ENCODE results near the gene BCKDK.

Gene BCKDK

DNA sequence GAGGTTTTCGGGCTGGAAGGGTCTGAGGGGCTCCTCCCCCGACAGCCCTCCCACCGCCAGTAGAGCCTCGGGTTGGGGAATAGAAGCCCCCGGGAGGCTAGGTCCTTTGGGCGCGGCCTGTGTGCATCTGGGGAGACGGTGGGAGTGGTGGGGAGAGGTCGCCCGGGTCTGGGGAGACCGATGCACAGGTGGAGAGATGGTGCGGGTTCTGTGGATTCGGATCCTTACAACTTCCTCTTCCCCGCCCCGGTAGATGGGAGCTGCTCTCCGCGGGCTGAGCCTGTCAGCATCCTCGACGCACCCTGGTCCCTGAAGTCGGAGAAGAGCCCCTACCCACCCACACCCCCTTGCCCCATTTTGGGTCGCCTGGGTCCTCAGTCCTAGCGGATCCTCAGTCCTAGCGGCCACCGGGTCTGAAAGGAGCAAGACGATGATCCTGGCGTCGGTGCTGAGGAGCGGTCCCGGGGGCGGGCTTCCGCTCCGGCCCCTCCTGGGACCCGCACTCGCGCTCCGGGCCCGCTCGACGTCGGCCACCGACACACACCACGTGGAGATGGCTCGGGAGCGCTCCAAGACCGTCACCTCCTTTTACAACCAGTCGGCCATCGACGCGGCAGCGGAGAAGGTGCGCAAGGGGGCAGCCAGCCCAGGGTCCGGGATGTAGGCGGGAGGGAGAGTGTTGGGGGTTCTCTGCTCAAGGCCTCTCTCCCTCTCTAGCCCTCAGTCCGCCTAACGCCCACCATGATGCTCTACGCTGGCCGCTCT is 790 bp downstream of the BCKDK start:
- no peak for DNase-seq (ENCODE audit: low read depth)
- TF ChIP-seq, protein P1, sequence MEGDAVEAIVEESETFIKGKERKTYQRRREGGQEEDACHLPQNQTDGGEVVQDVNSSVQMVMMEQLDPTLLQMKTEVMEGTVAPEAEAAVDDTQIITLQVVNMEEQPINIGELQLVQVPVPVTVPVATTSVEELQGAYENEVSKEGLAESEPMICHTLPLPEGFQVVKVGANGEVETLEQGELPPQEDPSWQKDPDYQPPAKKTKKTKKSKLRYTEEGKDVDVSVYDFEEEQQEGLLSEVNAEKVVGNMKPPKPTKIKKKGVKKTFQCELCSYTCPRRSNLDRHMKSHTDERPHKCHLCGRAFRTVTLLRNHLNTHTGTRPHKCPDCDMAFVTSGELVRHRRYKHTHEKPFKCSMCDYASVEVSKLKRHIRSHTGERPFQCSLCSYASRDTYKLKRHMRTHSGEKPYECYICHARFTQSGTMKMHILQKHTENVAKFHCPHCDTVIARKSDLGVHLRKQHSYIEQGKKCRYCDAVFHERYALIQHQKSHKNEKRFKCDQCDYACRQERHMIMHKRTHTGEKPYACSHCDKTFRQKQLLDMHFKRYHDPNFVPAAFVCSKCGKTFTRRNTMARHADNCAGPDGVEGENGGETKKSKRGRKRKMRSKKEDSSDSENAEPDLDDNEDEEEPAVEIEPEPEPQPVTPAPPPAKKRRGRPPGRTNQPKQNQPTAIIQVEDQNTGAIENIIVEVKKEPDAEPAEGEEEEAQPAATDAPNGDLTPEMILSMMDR (IDR thresholded peaks at IDR 0.05; ENCODE audit: insufficient read depth, low read depth, low read length, missing control alignments) = no peak
- peak overlapping the region; percentile 73 for H3K4me3 ChIP-seq (ENCODE audit: low read length)

DNA sequence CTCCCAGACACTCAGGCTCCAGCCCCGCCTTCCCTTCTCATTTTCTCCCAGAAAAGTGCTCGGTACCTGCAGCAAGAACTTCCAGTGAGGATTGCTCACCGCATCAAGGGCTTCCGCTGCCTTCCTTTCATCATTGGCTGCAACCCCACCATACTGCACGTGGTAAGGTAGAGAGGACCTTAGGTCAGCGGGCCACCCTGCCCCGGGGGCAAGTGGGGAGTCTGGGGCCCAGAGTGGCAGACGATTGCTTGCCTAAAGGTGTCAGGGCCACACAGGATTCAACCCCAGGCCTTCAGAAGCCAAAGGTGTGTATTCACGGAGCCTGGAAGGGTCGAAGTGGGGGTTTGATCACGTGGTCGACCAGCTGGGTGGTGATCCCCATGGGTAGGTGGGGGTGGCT is 1.4 kb downstream of the BCKDK start:
- H3K4me3 ChIP-seq (ENCODE audit: low read length) = no peak overlapping the region
- no peak for DNase-seq (ENCODE audit: low read depth)
- TF ChIP-seq, protein P1 (IDR thresholded peaks at IDR 0.05; ENCODE audit: insufficient read depth, low read depth, low read length, missing control alignments) = no peak

DNA sequence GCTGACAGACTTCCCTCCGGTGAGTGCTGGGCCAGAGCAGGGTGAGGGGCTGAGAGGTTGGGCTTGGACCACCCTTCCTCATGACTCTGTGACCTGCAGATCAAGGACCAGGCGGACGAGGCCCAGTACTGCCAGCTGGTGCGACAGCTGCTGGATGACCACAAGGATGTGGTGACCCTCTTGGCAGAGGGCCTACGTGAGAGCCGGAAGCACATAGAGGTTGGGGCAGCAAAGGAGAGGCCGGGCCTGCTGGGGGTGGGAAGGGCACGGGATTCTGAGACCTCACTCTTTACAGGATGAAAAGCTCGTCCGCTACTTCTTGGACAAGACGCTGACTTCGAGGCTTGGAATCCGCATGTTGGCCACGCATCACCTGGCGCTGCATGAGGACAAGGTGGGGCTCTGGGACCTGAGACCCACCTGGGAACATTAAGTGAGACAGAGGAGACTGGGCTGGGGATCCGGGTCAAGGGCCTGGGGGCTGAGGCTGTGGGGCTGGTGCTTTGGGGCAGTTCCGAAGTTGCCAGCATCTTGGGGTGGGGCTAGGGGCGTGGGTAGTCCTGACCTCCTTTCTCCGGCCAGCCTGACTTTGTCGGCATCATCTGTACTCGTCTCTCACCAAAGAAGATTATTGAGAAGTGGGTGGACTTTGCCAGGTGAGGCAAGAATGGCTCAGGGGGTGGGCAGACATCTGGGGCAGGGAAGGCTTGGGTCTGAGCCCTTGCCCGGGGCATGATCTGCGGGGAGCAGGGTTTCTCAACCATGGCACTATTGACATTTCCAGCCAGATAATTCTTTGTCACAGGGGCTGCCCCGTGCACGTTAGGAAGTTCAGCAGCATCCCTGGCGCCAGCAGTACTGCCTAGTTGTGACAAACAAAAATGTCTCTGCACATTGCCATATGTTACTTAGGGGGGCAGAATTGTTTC is 2.2 kb downstream of the BCKDK start:
- no peak for DNase-seq (ENCODE audit: low read depth)
- TF ChIP-seq, protein P1 (IDR thresholded peaks at IDR 0.05; ENCODE audit: insufficient read depth, low read depth, low read length, missing control alignments) = no peak
- H3K4me3 ChIP-seq (ENCODE audit: low read length) = no peak overlapping the region

DNA sequence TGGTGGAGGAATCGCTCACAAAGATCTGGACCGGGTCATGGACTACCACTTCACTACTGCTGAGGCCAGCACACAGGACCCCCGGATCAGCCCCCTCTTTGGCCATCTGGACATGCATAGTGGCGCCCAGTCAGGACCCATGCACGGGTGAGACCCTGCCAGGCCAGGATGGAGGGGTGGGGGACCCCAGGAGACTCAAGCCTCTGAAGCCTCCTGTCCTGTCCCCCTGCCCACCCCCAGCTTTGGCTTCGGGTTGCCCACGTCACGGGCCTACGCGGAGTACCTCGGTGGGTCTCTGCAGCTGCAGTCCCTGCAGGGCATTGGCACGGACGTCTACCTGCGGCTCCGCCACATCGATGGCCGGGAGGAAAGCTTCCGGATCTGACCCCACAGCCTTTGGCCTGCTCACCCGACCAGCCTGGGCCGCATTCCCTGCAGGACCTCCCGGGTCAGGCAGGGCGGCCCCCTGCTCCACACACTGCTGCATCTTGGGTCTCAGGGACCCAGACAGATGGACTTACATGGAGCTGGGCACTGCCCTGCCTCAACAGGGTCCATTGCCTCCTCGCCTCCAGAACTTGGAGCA is 3.8 kb downstream of the BCKDK start:
- H3K4me3 ChIP-seq (ENCODE audit: low read length) = no peak overlapping the region
- DNase-seq (ENCODE audit: low read depth) = no peak
- TF ChIP-seq, protein P1 (IDR thresholded peaks at IDR 0.05; ENCODE audit: insufficient read depth, low read depth, low read length, missing control alignments) = no peak

DNA sequence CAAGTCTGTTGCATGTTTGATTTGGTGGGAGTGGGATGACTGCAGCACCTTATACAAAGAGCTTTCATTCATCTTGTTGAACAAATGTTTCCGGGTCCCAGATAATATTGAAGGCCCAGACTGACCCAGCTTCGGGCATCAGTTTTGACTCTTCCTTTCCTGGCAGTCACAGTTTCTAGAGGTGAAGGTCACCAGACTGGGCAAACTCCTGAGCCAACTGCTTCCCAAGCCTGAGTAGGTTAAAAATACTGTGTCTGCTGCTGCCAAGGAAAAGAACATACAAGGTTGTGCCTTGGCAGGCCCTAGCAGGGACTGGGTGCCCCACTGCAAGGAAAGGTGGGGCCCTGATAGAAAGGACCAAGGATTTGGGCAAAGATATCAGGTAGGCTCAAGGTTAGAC is 4.5 kb downstream of the BCKDK start:
- TF ChIP-seq, protein P1 (IDR thresholded peaks at IDR 0.05; ENCODE audit: insufficient read depth, low read depth, low read length, missing control alignments) = no peak
- H3K4me3 ChIP-seq (ENCODE audit: low read length) = no peak overlapping the region

DNA sequence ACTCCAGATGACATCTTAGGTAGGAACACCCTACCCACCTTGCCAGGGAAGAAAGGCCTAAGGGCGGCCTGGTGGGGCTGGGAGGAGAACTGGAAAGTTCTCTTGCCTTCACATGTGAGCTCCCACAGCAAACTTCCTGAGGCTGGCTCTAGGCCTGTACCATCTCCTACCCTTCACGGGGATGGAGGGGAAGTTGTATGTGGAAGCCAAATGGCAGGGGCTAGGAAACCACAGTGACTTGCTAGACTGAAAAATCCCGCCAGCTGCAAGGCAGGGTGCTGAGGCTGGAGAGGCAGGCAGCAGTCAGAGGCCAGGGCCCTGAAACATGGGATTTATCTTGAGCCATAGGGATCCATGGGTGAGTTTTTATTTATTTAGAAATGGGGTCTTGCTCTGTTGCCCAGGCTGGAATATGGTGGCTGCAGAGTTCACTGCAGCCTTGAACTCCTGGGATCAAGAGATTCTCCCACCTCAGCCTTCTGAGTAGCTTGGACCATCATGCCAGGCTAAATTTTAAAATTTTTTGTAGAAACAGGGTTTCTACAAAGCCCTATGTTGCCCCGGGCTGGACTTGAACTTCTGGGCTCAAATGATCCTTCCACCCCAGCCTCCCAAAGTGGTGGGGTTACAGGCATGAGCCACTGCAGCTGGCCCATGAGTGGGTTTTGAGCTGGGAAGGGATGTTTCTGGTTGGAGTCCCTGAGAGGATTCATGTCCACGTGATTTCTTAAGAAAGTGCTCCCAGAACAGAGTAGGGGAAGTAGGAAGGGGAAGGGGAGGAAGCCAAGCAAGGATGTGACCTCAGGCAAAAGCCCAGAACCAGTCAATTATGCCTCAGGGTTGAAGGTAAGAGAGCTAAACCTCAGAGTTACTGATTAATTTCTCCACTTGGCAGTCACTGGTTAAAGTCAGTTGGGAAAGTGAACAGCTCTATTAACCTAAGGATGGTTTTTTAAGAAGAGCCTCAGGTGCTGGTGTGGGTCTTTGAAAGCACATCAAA is 5.2 kb downstream of the BCKDK start:
- no peak for DNase-seq (ENCODE audit: low read depth)
- TF ChIP-seq, protein P1 (IDR thresholded peaks at IDR 0.05; ENCODE audit: insufficient read depth, low read depth, low read length, missing control alignments) = no peak
- H3K4me3 ChIP-seq (ENCODE audit: low read length) = no peak overlapping the region

More for the DNA sequence above, 4.5 kb downstream of the BCKDK start:
- no peak for DNase-seq (ENCODE audit: low read depth)

Measured in epithelial cell of esophagus (primary cell).